ENCODE results near the gene FOXN3.
A peak's percentile ranks its signal among the peaks of the same experiment; 100 is the strongest.
"Not testable (repeated sequence)": the region's sequence is repeated elsewhere in the genome, so short reads cannot be mapped to it uniquely, and the experiment has no call there.

FOXN3 gene

DNA sequence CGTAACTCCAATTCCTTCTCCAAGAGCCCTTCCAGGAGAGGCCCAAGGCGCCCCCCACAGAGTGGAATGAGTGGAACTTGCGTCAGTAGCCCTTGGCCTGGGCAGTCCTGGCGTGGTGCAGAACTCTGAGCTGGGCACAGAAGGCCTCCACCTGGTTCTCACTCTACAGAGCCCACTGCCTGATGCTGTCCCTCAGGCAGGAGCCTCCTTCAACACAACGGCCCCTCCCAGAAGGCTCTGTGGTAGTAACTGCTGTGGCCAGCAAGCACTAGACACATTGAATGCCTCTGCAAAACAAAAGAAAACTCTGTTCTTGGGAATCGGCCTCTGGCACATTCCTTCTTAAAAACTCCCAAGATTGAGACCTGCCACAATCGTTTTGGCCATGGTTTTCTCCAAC, 258.9 kb downstream of the FOXN3 start:
- not testable (repeated sequence) for DNase-seq

DNA sequence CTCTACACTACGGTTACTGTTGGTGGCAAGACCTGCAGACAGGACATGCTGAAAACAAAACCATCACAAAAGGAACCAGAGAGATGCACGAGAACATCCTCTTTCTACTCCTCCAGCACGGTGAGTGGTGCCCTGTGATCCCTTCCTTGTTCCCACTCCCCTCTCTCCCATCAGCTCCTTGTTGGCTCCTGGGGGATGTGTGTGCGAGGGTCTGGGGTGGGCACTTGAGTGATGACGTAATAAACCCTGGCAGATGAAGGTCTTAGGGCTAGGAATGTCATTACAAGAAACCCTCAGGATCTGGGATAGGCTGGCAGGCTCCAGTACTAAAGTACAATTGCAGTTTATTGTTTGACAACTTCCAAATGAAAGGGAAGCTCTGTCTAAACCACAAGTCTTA, 261.5 kb downstream of the FOXN3 start:
- no peak for DNase-seq

DNA sequence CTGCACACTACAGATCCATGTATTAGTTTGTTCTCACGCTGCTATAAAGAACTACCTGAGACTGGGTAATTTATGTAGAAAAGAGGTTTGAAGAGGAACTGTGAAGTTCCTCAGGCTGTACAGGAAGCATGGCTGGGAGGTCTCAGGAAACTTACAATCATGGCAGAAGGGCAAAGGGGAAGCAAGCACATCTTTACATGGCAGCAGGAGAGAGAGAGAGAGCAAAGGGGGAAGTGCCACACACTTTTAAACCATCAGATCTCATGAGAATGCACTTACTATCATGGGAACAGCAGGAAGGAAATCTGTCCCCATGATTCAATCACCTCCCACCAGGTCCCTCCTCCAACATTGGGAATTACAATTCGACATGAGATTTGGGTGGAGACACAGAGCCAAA, 265.3 kb downstream of the FOXN3 start:
- not testable (repeated sequence) for DNase-seq

DNA sequence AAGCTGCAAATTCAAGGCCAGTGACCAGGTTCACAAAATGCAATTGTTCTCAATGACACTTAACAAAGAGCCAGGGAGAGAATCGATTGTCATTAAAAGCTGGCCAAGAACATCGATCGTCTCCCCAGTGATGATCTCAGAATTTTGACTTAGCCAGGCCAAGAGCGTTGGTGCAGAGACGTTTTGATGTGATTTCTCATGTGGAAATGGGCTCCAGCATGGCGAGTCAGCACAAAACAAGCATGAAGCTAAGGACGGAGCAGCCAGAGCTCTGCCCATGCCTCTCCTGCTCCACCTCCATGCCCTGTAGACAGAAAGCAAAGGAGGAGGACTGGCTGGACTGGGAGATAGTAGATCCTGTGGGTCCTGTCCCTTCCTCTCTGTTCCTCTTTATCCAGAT, 270.8 kb downstream of the FOXN3 start:
- no peak for DNase-seq

DNA sequence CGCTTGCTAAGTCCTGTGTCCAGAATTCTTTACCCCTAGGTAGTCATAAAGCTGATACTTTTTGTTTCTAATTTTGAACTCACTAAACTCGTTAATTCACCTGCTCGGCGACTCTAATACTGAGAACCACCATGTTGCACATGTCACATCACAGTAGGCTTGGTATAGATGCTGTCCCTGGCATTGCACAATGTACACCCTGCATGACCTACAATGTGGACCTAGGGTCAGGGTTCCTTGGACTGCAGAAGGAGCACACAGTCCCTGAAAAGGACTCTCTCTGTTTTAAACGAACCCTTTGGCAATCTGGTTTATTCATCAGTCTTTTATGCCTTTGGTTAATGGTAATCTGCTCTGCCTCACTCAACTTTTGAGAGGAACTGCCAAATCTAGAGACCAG, 272.4 kb downstream of the FOXN3 start:
- DNase-seq = no peak

DNA sequence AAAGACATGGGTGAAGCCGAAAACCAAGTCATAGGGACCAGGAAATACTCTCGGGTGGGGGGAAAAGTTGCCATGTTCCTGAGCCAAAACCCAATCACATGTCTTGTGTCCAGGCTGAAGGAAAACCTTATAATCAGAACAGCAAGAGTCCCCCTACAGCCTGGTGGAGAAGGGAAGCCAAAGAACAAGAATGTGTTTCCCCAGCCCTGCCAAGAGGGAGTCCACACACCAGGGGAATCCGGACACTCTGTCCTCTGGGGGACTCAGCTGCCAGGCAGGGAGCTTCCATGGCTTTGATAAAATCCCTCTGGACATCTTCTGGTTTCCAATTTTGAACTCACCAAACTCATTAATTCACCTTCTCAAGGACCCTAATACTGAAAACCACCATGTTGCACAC, 273.0 kb downstream of the FOXN3 start:
- DNase-seq = no peak

DNA sequence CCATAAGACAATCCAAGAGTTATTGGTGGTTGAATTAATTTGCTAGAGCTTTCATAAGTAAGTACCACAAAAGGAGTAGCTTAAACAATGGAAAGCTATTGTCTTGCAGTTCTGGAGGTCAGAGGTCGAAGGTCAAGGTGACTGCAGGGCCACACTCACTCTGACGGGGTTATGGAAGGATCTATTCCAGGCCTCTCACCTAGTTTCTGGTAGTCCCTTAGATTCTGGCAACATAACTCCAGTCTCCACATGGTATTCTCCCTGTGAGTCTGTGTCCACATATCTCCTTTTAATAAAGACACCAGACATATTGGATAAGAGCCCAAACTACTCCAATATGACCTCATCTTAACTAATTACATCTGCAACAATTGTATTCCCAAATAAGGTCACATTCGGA, 273.4 kb downstream of the FOXN3 start:
- DNase-seq = no peak

DNA sequence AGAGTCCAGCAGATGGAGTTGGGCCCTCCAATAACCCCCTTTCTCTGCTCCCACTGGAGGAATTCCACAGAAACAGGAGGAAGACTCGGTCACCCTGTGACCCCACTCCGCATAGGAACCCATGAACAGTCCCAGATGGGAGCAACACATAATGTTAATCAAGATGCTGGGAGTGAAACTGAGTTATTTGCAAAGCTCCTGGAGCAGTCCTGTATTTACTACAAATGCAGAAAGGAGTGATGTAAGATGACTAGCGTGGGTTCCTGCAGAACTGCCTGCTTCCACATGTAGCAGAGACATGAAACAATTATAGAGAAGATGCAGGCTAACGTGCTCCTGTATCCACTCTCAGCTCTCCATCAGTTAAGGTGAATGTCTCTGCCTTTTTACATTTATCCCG, 274.7 kb downstream of the FOXN3 start:
- DNase-seq = no peak

DNA sequence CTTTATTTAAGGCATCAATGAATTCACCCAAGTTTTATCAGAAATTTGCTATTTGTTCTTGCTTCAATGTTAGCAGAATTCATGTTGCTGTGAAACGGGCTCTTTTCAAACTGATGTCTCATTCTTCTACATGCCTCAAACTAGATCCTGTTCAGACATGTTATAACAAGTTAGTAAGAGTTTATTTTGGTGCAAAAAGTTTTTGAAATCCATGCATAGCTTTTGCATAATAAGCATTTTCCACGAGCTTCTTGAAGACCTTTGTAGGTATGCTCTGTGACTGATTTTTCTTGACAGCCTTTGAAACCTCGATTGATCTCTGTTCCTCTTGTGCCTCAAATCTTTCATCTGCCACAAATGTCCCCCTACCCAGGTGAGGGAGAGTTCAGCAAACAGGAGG, 275.2 kb downstream of the FOXN3 start:
- no peak for DNase-seq

DNA sequence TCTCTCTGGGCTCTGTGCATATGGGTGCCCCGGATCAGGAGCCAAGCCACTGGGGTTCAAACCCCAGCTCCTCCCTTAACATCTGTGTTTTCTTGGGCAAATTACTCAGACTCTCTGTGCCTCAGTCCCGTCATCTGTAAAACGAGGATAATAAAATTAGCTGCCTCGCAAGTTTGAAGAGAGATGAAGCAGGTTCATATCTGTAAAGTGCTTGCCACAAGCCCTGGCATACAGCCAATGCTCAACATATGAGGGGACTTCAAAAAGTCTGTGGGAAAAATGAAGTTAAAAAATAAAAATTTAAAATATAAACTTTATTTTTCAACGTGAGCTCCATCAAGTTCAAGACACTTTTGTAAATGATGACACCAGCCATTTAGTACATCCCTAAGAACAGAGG, 276.7 kb downstream of the FOXN3 start:
- DNase-seq = no peak

DNA sequence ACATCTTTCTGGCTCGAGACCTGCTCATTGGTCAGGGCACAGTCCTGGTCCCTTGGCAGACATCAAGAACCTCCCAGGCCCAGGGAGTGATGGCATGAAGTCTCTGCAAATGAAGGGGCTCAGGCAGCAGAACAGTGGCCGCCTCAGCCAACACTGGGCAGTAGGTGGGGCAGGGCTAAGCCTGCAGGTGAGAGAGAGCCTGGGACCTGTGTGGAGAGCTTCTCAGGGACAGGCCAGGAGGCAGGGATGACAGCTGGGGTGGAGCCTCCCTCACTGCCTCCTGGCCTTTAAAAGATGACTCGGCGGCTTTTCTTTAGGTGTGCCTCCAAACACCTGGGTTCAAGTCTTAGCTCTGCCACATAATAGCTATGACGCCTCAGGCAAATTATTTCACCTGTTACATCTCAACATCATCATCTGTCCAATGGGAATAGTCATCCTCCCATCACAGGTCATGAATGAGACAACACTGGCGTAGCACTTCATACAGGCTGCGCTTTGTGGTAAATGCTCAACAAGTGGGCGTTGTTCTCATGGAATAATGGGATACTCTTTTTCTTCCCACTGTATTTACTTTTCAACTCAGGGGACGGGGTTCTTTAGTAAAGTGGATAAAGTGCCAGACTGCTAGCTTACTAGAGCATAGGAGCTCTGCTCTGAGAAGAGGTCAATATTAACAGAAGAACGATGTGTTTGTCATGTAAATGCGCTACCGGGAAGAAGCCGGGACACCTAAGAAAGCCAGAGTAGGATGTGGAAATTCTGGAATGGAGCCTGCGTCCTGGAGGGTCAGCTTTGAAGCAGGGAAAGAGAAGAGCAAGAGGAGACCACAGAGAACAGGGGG, 277.4 kb downstream of the FOXN3 start:
- no peak for DNase-seq

DNA sequence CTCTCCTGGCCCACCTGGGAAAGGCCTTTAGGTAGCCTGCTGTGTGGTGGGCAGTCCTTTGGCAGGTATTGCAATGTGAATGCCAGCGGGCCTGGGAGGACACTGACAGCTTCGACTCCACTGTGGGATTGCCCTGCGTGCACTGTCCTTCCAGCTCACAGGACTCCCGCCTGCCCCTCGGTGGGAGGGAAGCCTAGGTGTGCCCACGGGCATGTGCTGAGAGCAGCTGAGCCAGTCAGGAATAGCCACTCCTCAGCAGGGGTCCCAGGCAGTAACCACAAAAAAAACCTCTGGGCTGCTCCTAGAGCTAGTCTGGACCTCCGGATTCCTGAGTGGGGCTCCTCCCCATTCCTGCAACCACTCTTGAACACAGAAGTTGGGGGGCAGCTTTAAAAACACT, 278.2 kb downstream of the FOXN3 start:
- DNase-seq = no peak

DNA sequence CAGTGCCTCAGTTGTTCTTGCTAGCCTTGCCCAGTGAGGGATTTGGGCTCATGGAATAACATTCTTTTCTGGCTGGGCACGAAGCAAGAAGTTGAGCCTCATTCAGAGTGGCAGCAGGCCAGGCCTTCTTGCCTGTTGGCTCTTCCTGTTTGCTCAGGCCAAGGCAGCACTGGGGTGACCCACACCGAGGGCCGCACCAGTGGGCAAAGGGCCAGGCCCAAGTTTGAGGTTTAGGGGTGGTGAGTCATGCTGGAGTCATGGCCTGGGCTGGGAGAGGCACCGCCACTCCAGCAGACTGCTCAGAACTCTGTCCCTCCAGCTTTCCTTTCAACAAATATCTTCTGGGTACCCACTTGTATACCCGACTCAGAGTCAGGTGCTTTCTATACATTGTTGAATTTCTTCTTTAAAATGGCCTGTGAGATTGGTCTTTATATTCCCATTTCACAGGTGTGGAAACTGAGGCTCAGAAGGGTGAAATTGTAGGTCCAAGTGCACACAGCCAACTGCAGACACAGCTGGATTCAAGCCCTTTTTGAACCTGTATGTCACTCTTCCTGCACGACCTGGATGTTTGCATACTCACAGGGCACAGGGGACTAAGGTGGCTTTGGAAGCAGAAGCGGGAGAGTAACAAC, 279.4 kb downstream of the FOXN3 start:
- DNase-seq = no peak

DNA sequence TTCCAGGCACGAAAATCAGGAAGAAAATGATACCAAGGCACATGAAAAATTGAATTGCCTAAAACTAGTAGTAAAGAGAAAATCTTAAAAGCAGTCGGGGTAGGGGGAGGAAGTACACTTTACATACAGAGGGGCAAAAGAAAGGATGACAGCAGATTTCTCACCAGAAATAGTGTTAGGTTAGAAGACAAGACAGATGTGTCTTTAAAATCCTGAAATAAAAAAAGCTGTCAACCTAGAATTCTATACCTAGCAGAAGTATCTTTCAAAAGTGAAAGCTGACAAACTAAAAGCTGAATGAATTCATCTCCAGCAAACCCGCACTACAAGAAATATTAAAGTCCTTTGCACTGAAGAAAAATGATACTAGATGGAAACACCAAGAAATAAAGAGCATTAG, 280.4 kb downstream of the FOXN3 start:
- DNase-seq = no peak

DNA sequence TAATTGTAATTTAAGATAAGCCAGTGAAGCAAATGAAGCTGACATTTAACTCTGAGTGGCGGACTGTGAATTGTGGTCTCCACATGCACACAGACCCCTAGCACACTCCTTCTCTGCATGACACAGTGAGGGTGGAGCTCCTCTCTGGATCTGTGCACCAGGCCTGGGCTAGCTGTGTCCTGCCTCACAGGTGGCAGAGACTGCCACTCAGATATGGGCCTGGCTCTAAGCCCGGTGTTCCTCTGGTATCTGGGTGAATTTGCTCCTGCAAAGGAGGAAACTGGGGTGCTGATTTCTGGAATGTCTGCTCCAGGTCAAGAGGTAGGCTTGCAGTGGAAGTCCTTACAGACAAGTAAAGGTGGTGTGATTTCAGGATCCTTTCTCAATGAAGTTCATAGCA, 282.4 kb downstream of the FOXN3 start:
- DNase-seq = no peak

DNA sequence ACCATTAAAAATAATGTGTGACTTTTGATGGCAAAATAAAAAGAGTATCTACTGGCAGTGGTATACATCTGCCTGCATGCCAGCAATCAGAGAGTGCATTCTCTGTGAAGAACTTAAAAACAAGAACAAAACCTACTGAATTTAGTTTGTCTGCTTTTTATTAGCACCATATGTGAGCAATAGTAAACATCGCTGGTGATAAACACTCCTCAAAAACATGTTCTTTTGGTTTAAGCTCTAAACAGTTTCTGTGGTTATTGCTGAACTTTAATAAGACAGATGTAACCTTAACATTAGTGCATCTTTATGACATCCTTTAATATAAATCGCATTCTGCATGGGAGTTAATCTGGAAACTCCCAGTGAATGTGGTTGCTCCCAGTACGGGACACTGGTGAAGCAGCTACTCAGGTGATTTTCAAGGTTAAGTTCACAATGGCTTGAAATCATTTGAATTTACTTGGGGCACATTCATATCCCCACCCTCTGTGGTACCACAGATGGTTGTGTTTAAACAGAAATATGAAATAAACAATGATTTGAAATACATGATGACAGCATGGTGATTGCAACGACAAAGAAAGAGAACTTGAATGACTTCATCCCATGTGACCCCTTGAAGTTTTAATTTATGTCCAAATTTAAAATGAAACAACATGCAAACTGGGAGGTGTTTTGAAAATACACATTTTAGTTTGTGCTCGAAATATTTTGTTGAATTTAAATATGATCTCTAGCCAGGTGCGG, 285.9 kb downstream of the FOXN3 start:
- DNase-seq = no peak

DNA sequence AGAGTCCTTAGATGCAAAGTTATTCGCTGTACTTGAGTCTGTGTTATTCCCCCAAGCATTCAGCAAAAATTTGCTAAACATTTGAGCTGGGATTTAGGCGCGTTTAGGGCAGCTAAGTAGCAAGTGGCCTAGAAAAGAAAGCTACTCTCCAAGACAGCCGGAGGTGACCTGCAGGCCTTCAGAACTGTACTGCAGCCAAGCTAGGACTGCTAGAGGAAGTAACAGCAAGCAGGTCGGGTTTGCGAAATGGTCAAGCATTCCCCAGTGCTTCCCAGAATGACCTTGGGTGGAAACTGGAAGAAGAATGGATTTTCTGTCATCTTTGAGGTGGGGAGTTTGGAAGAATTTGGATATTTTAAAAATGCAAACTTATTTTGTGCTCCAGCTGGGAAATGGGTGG, 287.5 kb downstream of the FOXN3 start:
- no peak for DNase-seq

DNA sequence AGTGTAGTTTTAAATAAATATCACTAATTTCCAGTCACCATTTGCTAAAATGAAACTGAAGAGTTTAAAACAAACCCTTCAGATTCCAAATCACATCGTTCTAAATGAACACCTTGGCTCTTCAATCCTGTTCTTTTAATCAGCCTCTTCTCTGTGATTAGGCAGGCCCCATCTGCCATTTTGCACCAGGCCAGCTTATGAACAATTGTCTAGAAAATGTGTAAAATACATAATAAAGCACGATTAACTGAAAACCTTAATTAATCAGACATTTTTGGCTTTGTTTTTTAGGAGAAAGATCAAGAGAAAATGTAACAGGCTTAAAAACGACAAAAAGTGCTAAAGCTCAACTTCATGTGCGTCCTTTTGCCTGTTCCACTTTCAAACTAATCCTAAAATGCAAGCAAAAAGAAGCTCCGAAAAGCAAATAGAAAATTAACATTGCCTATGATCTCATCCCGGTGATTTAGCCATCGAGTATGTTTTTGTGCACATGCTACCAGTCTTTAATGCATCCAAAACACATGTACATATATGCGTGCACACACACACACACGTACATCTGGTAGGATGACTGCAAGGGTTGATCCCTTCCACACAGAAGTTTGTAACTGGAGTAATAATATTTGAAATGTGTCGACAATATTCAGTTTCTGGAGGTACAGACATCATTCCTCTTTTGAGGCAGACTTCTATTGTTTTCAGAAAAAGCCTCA, 288.6 kb downstream of the FOXN3 start:
- DNase-seq = peak; percentile 35

DNA sequence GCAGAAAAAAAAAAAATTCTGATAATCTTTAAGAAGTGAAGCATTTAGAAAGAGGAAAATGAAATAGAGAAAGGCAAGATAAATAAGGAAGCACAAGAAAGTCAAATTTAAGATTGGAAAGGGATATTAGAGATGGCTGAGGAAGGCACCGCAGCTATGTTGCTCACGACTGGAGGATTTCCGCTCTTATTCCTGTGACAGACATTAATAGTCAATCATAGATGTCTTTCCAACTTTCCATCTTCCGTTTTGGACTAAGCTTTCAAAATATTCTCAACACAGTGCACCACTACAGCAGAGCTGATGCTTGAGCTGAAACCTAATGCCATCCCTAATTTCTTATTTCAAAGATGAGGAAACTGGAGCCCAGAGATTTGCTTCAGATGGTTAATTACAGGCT, 290.6 kb downstream of the FOXN3 start:
- no peak for DNase-seq

DNA sequence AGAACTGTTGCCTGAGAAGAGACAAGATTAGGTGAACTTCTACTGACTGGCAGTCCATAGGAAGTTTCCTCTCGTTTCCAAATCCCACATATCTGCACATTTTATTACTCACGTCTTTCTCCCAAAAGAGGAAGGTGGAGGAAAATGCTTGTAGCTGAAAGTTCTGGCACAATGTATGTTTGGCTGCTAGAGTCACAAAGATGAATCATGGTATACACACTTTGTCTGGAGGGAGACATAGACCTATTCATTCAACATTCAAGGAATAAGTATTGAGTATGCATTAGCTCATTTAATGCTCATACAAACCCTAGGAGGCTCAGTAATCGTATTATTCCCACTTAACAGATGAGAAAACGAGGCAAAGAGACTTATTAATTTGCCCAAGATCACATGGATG, 291.8 kb downstream of the FOXN3 start:
- no peak for DNase-seq

DNA sequence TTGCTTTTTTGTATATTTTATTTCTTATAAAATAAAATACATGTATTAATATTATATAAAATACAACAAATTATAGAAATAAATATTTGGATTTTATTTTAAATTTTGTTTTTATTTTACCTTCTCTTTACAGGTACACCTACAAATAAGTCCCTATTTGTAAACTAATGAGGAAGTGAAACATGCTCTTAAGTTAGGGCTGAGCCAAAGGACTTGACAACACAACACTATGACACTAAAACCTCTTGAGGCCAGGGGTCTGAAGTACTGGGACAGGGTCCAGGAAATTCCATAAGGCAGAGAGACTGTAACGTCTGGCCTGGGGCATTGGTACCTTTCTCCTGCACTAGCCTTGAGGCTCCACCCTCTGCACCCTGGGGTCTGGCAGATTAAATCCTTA, 293.2 kb downstream of the FOXN3 start:
- DNase-seq = no peak

DNA sequence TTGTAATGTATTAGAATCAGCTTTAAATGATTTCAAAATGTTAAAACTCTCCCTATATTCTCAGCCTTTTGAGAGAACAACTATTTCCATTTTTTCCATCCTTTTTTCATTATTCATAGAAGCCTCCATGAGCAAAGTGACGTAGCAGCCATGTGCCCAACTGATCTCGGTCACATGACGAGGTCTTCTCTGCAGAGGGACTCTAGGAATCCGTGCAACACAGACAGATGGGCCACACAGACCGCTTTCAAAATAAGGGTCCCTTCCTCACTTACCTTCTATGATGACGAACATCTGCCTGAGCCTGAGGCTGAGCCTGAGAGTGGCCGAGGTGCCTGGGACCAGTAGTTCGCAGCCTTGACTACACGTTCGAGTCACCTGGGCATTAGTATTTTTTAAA, 293.8 kb downstream of the FOXN3 start:
- DNase-seq = no peak

DNA sequence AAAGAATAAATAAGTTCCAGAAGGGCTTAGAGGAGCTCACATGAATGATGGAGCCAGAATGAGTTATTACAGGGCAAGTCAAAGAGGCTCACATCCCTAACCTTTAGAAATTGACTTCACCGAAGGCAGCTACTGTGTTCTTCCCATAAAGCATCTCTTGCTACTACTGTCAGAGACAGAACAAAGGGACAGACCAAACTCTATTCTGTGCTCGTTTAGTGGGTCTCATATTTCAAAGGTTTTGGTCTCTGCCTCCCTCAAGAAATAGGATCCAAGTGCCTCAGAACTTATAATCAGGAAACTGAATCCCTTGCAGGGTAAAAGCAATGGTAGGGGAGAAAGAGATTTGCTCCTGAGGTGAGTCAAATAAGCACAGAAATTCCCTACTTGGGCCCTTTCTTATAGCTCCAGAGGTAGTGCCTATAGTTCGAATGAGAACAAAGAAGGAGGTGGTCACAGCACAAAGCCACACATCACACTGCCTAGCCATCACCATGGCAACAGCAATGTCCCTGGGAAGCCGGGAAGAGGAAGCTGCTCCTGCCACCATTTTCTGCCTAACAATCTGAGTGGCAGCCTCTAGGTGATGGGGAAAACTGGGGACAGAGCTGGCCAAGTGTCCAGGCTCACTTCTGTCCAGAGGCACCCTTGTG, 294.9 kb downstream of the FOXN3 start:
- DNase-seq = no peak
